ENCODE measurements around the gene BASP1. TPM values are rescaled to one million over a fixed set of nuclear protein-coding genes. Genes with fewer than 3 reads are reported as not detected.
A peak's percentile ranks its signal among the peaks of the same experiment; 100 is the strongest.

Gene BASP1, protein sequence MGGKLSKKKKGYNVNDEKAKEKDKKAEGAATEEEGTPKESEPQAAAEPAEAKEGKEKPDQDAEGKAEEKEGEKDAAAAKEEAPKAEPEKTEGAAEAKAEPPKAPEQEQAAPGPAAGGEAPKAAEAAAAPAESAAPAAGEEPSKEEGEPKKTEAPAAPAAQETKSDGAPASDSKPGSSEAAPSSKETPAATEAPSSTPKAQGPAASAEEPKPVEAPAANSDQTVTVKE
- total RNA-seq: 10 to 100 TPM in 1 of 9 donors, 1 to 10 TPM in 7, under 1 TPM in 1; 0.66 to 13.6 (median 3.0) TPM
- 1 to 10 TPM; 1.3 to 2.1 TPM for polyA plus RNA-seq
- long read RNA-seq, donor 1: 0 reads
- long read RNA-seq, donor 2, partial matches to known transcripts: 0 of 1 reads
- long read RNA-seq, donor 2, other reads (novel, unspliced or antisense): 1 of 1 reads
- long read RNA-seq, donor 3, partial matches to known transcripts: 0 of 1 reads
- long read RNA-seq, donor 3, other reads (novel, unspliced or antisense): 0 of 1 reads

- ATAC-seq (peak in 3 of 4 donors; percentile 57 to 81 (median 76)), DNase-seq (peak; percentile 62 to 89 (median 74))
- Histone ChIP-seq H3K27me3 (peaks cover 4 to 76% (median 31%) of the 10 kb centered on the region in 9 donors), H3K36me3 (no peaks in the 10 kb centered on the region), H3K27ac (peak within 1 kb of the TSS in 3 of 12 donors; percentile 12 to 78 (median 29)), H3K4me3 (peak within 1 kb of the TSS; percentile 22 to 69 (median 50)), H3K9me3 (no peaks in the 10 kb centered on the region), H3K4me1 (peaks cover 0 to 28% (median 9%) of the 10 kb centered on the region in 12 donors)
- TF ChIP-seq CTCF (IDR thresholded peaks at IDR 0.05) (no peak), POLR2A (IDR thresholded peaks at IDR 0.05) (peak in 1 of 2 donors; percentile 29)
- intact Hi-C loops (cut with DNase I): loop anchor here in 9 of 10 donors (2.0 to 10.0 kb wide), 5 partner anchors 1067 to 1097 kb away; no protein-coding TSS in a partner anchor
- WGBS, 4 donors: 1 to 2% (median 1%) methylated on average over 32 to 89 of the region's 89 CpGs
These were observed at the start of gene BASP1 for GRCh38 chr5:17217493-17218352. BASP1 (plus strand) TSS chr5:17217631; CDS start chr5:17275217, 57,586 bp downstream.

DNA sequence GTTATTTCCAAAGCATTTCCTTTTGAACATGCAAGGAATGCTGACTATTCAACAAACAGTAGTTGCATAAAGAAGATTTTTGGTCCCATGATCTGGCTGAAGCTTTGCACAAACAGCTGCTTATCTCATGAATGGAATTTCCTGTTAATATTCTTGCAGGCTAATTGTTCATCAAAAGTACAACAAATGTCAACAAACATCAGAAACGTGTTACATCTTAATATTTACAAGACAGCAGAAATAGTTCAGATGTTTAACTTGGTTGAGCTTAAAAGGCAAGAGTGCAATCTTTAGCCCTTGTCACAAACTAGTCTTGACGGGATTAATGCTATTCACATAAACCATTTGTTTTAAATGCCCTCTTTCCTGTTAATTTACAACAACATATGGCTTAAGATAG lies 47.9 kb upstream of the BASP1 start:
- no peaks in the 10 kb centered on the region for H3K36me3 ChIP-seq
- peak in 2 of 4 donors; percentile 28 to 59 for ATAC-seq
- H3K4me1 ChIP-seq: peaks cover 0 to 16% (median 5%) of the 10 kb centered on the region in 12 donors
- 26 to 33% (median 27%) methylated on average over 2 of the region's 2 CpGs for WGBS, 4 donors
- DNase-seq: no peak
- H3K27ac ChIP-seq: peak overlapping the region in 2 of 12 donors; percentile 3 to 5
- H3K9me3 ChIP-seq: no peaks in the 10 kb centered on the region
- intact Hi-C loops (cut with DNase I): no loop called here
- no peak overlapping the region for H3K4me3 ChIP-seq
- H3K27me3 ChIP-seq: no peaks in the 10 kb centered on the region
- TF ChIP-seq CTCF (IDR thresholded peaks at IDR 0.05) (no peak), POLR2A (IDR thresholded peaks at IDR 0.05) (no peak)

- H3K4me1 ChIP-seq: peaks cover 0 to 16% (median 5%) of the 10 kb centered on the region in 12 donors
- DNase-seq (no peak), ATAC-seq (no peak)
- TF ChIP-seq POLR2A (IDR thresholded peaks at IDR 0.05) (no peak), CTCF (IDR thresholded peaks at IDR 0.05) (no peak)
- WGBS, 4 donors: 74 to 79% (median 76%) methylated on average over 3 of the region's 3 CpGs
- intact Hi-C loops (cut with DNase I): no loop called here
- H3K4me3 ChIP-seq: no peak overlapping the region
- H3K36me3 ChIP-seq: no peaks in the 10 kb centered on the region
- H3K27ac ChIP-seq: no peak overlapping the region
- H3K9me3 ChIP-seq: no peaks in the 10 kb centered on the region
- H3K27me3 ChIP-seq: no peaks in the 10 kb centered on the region
These were observed 44.6 kb upstream of the BASP1 start for GRCh38 chr5:17172791-17173190.
